Cardiac fibroblast (primary cell): ENCODE data around the gene FAM184B.

ENCODE experiments used
- DNase-seq, 2 donors: peaks; one replicate each; pipeline versions ENCODE4 v3.0.0 to v3.0.0-alpha.2; 2010; ENCODE audit warnings: low read depth in 2 of 2
- H3K4me3 ChIP-seq, 2 donors: replicated peaks in 1 of 2; 1 replicate in 1 of 2; 2 replicates in 1 of 2; pipeline ENCODE4 v1.5.1; 2011; ENCODE audit warnings: low read depth in 2 of 2, low read length in 2 of 2, mild to moderate bottlenecking in 2 of 2, moderate library complexity in 1 of 2
- CTCF ChIP-seq: IDR thresholded peaks from one replicate; pipeline ENCODE4 v1.5.1; 2011; ENCODE audit warnings: low read depth, mild to moderate bottlenecking, low read length, inconsistent platforms

Gene FAM184B

DNA sequence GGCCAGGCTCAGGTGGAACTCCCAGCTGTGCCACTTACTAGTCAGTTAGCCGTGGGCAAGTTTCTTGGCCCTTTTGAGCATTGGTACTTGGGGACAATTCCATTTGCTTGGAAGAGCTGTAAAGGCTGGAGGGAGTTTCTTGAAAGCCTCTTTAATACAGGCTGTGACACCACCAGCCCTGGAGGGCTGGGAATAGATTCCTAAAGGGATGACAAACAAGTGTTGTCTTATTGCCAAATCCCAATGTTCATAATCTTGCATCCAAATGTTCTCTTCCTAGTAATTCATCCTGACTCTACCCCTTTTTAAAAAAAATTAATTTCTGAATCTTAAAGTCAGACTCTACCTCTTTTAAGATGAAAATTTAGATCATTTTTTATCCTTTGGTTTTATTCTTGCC lies 181.6 kb downstream of the FAM184B start:
- TF ChIP-seq CTCF, result no peak
- DNase-seq, result no peak
- no peak overlapping the region for H3K4me3 ChIP-seq

GRCh38 chr4:17597517-17597916 lies 183.9 kb downstream of the FAM184B start:
- peak in 1 of 2 donors; percentile 23 for DNase-seq
- peak; percentile 47 for TF ChIP-seq CTCF
- no peak overlapping the region for H3K4me3 ChIP-seq

GRCh38 chr4:17595471-17596005 lies 185.9 kb downstream of the FAM184B start:
- DNase-seq, result no peak
- TF ChIP-seq CTCF, result no peak
- no peak overlapping the region for H3K4me3 ChIP-seq

DNA sequence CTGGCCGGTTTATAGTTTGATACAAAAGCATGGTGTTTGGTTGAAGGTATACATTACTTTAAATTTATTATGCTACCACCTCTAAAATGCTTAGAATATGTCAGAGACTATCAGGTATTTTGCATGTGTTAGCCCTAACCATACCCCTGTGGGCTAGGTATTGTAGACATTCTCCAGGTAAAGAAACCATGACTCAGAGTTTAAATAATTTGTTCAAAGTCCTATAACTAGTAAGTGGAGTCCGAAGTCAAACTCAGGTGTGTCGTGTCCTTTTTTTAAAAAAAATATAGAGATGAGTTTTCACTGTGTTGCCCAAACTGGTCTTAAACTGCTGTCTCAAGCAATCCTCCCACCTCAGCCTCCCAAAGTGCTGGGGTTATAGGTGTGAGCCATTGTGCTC lies 192.1 kb downstream of the FAM184B start:
- H3K4me3 ChIP-seq, result no peak overlapping the region
- no peak for TF ChIP-seq CTCF
- no peak for DNase-seq

GRCh38 chr4:17587094-17587822 lies 194.2 kb downstream of the FAM184B start:
- no peak for DNase-seq
- H3K4me3 ChIP-seq, result no peak overlapping the region
- no peak for TF ChIP-seq CTCF

DNA sequence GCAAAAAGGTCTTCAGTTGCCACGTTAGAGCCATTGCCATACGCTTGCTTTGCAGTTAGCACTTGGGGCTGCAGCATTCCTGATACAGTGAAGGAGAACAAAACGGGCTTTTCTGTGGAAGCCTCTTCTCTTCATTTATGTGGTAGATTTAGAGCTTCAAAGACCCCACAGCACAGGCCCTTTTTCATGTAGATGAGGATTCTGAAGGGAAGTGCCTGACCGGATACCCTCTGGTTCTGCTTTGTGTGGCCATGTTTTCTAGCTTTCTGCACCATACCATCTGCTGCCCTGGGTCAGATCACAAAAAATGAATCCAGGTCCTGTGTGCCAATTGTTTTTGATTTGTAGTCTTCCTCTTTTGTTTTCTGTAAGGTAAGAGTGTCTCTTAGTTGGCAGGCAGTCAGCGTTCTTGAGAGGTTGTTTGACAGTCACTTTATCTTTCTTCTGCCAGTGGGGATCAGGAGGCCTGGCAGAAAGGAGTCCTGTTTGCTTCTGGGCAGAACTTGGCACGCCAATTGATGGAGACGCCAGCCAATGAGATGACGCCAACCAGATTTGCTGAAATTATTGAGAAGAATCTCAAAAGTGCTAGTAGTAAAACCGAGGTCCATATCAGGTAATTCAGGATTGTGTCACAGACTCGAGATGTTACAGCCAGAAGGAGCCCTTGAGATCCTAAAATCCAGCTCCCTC lies 196.8 kb downstream of the FAM184B start:
- TF ChIP-seq CTCF, result no peak
- DNase-seq, result no peak
- no peak overlapping the region for H3K4me3 ChIP-seq
